Spleen (tissue), 11 donors: ENCODE results near the gene SNRPA1. TPM values are rescaled to one million over a fixed set of nuclear protein-coding genes. Genes with fewer than 3 reads are reported as not detected.
A peak's percentile ranks its signal among the peaks of the same experiment; 100 is the strongest.

ENCODE experiments used
- DNase-seq: peaks from one replicate; pipeline ENCODE4 v3.0.0-alpha.2; 2020
- H3K27ac ChIP-seq, 8 donors: fragments of 200-600 bp; sonication (generic) in 7 of 8; 1 replicate in 4 of 8; 2 replicates in 4 of 8; pipeline versions ENCODE4 v1.5.0 to v1.8.0; 2016 to 2021; ENCODE audit warnings: inconsistent platforms in 4 of 8, mild to moderate bottlenecking in 4 of 8, moderate library complexity in 1 of 8
- H3K27me3 ChIP-seq, 7 donors: fragments of 200-600 bp; sonication (generic) in 6 of 7; replicated peaks in 1 of 7; 1 replicate in 4 of 7; 2 replicates in 3 of 7; pipeline versions ENCODE4 v1.5.0 to v1.8.0; 2016 to 2021; ENCODE audit warnings: inconsistent platforms in 3 of 7, mild to moderate bottlenecking in 1 of 7
- H3K36me3 ChIP-seq, 6 donors: fragments of 200-600 bp; sonication (generic) in 5 of 6; 1 replicate in 4 of 6; 2 replicates in 2 of 6; pipeline versions ENCODE4 v1.5.0 to v1.8.0; 2016 to 2021; ENCODE audit warnings: inconsistent platforms in 2 of 6
- H3K4me1 ChIP-seq, 6 donors: fragments of 200-600 bp; sonication (generic) in 5 of 6; 1 replicate in 3 of 6; 2 replicates in 3 of 6; pipeline versions ENCODE4 v1.5.0 to v1.8.0; 2016 to 2021; ENCODE audit warnings: inconsistent platforms in 3 of 6
- H3K4me3 ChIP-seq, 8 donors: fragments of 200-600 bp; sonication (generic) in 7 of 8; 1 replicate in 4 of 8; 2 replicates in 4 of 8; pipeline versions ENCODE4 v1.5.0 to v1.8.0; 2016 to 2021; ENCODE audit warnings: inconsistent platforms in 4 of 8, mild to moderate bottlenecking in 4 of 8, moderate library complexity in 2 of 8
- H3K9me3 ChIP-seq, 8 donors: fragments of 200-600 bp; sonication (generic) in 7 of 8; 1 replicate in 4 of 8; 2 replicates in 4 of 8; pipeline versions ENCODE4 v1.5.0 to v1.8.0; 2016 to 2021; ENCODE audit warnings: inconsistent platforms in 4 of 8
- CTCF ChIP-seq, 11 experiments: fragments of 200-600 bp in 7 of 11; fragments of 450-650 bp in 4 of 11; sonication (generic) in 4 of 11; IDR thresholded peaks in 8 of 11; conservative IDR thresholded peaks in 3 of 11; 1 replicate in 7 of 11; 2 replicates in 4 of 11; pipeline versions ENCODE4 v1.4.0 to v1.8.0; 2016 to 2021; ENCODE audit warnings: antibody characterized with exemption in 11 of 11, inconsistent platforms in 4 of 11, mild to moderate bottlenecking in 1 of 11
- POLR2A ChIP-seq, 3 donors: fragments of 450-650 bp; IDR thresholded peaks; one replicate each; pipeline ENCODE4 v1.5.1; 2017; ENCODE audit warnings: antibody characterized with exemption in 3 of 3, mild to moderate bottlenecking in 1 of 3
- POLR2AphosphoS5 ChIP-seq, 3 donors: sonication (generic); formaldehyde crosslinking; IDR thresholded peaks; one replicate each; pipeline ENCODE4 v1.5.1; 2017; ENCODE audit warnings: antibody characterized with exemption in 3 of 3
- WGBS, 5 donors: extraction: QIAGEN DNeasy Blood & Tissue Kit in 3 of 5; methylation state at CpG; one replicate each; pipeline versions ENCODE4 v1.1.5 to v1.1.7; 2013 to 2018; 5-methylcytosine and 5-hydroxymethylcytosine counted together
- intact Hi-C: fragments of 100-400 bp; cut with DNase I; formaldehyde crosslinking; loops from one replicate; pipeline ENCODE4 v1.15.0; 2023; ENCODE audit warnings: low total_unique reads
- polyA plus RNA-seq, 3 donors: library from polyadenylated mRNA; stranded (reverse); fragments of 200-250 nt; gene quantifications; one replicate each; pipeline ENCODE4 v1.2.1, GENCODE V29; 2013
- total RNA-seq, 7 donors: library from RNA; depleted of rRNA in 3 of 7; stranded (reverse); fragments of >200 nt in 3 of 7; fragmentation: NEBNext Ultra II Directional in 4 of 7; extraction: Animal tissue kit (Norgen Biotek cat#: 25700) in 4 of 7; gene quantifications; one replicate each; pipeline versions ENCODE4 v1.1.0 to v1.2.1, GENCODE V29; 2016 to 2021
- donor health status: healthy with polysubstance abuse.
- donor health status: DM: no; HTN: no; CAD: no; lungs with moderate emphysema.
- donor health status: DM: no; HTN: no; CAD: no.
- donor health status: Bipolar disorder and iron deficiency.
- donor health status: healthy.
- donor health status: DM: no; HTN: no; CAD: no.
- donor health status: DM: yes; HTN: yes; CAD: no.

The SNRPA1 gene
- total and polyA plus RNA-seq, 10 donors, result 56.2 to 85.4 (median 74.6) TPM

- no peak for TF ChIP-seq CTCF (IDR thresholded peaks at IDR 0.05 in 8 of 11, conservative IDR thresholded peaks at IDR 0.05 in 3 of 11)
- TF ChIP-seq POLR2AphosphoS5 (IDR thresholded peaks at IDR 0.05), result no peak
- no peak for TF ChIP-seq POLR2A (IDR thresholded peaks at IDR 0.05)
- Histone ChIP-seq H3K27ac (peak overlapping the region in 1 of 8 donors; percentile 17), H3K36me3 (peaks cover 0 to 98% (median 13%) of the 10 kb centered on the region in 6 donors), H3K4me1 (peaks cover 0 to 15% (median 6%) of the 10 kb centered on the region in 6 donors), H3K9me3 (no peaks in the 10 kb centered on the region), H3K4me3 (no peak overlapping the region), H3K27me3 (peaks cover 0 to 39% (median 0%) of the 10 kb centered on the region in 7 donors)
- DNase-seq, result peak; percentile 62
- intact Hi-C loops, result no loop called here
- 85 to 90% (median 88%) methylated on average over 18 to 19 of the region's 19 CpGs for WGBS, 5 donors
Observed at GRCh38 chr15:101325263-101326025, 30.4 kb upstream of the SNRPA1 start.

- Histone ChIP-seq H3K9me3 (no peaks in the 10 kb centered on the region), H3K36me3 (peaks cover 0 to 100% (median 13%) of the 10 kb centered on the region in 6 donors), H3K27ac (peak overlapping the region in 1 of 8 donors; percentile 17), H3K4me3 (no peak overlapping the region), H3K4me1 (peaks cover 0 to 19% (median 12%) of the 10 kb centered on the region in 6 donors), H3K27me3 (peaks cover 0 to 46% (median 0%) of the 10 kb centered on the region in 7 donors)
- intact Hi-C loops, result no loop called here
- TF ChIP-seq CTCF (IDR thresholded peaks at IDR 0.05 in 8 of 11, conservative IDR thresholded peaks at IDR 0.05 in 3 of 11) (no peak), POLR2AphosphoS5 (IDR thresholded peaks at IDR 0.05) (no peak), POLR2A (IDR thresholded peaks at IDR 0.05) (no peak)
- peak; percentile 61 for DNase-seq
- 79 to 87% (median 82%) methylated on average over 11 to 13 of the region's 13 CpGs for WGBS, 5 donors
Observed at GRCh38 chr15:101324524-101325177, 29.6 kb upstream of the SNRPA1 start.

GRCh38 chr15:101323793-101324523 is 28.9 kb upstream of the SNRPA1 start:
- 81 to 90% (median 88%) methylated on average over 21 of the region's 21 CpGs for WGBS, 5 donors
- intact Hi-C loops, result no loop called here
- Histone ChIP-seq H3K4me1 (peaks cover 0 to 19% (median 12%) of the 10 kb centered on the region in 6 donors), H3K27ac (peak overlapping the region in 1 of 8 donors; percentile 17), H3K9me3 (no peaks in the 10 kb centered on the region), H3K27me3 (peaks cover 0 to 52% (median 0%) of the 10 kb centered on the region in 7 donors), H3K36me3 (peaks cover 0 to 99% (median 13%) of the 10 kb centered on the region in 6 donors), H3K4me3 (no peak overlapping the region)
- peak in 1 of 3 donors; percentile 8 for TF ChIP-seq POLR2AphosphoS5 (IDR thresholded peaks at IDR 0.05)
- TF ChIP-seq POLR2A (IDR thresholded peaks at IDR 0.05), result no peak
- no peak for TF ChIP-seq CTCF (IDR thresholded peaks at IDR 0.05 in 8 of 11, conservative IDR thresholded peaks at IDR 0.05 in 3 of 11)
- DNase-seq, result peak; percentile 56
